GM12864 (cell line): ENCODE results near the gene SIPA1.

Source experiments
- DNase-seq: peaks from one replicate; pipeline ENCODE4 v3.0.0-alpha.2; 2011; ENCODE audit warnings: low read depth
- H3K4me3 ChIP-seq: 2 replicates; pipeline ENCODE4 v1.5.1; 2011; ENCODE audit warnings: mild to moderate bottlenecking, low read depth, low read length, control low read depth
- CTCF ChIP-seq: IDR thresholded peaks from 2 replicates; pipeline ENCODE4 v1.5.1; 2011; ENCODE audit warnings: low read depth, mild to moderate bottlenecking, moderate library complexity, low read length, control low read depth, inconsistent platforms; ENCODE audit errors: missing control alignments

Gene SIPA1

GRCh38 chr11:65692367-65692766 lies 54.5 kb downstream of the SIPA1 start:
- no peak for DNase-seq
- no peak for TF ChIP-seq CTCF
- no peak overlapping the region for H3K4me3 ChIP-seq

DNA sequence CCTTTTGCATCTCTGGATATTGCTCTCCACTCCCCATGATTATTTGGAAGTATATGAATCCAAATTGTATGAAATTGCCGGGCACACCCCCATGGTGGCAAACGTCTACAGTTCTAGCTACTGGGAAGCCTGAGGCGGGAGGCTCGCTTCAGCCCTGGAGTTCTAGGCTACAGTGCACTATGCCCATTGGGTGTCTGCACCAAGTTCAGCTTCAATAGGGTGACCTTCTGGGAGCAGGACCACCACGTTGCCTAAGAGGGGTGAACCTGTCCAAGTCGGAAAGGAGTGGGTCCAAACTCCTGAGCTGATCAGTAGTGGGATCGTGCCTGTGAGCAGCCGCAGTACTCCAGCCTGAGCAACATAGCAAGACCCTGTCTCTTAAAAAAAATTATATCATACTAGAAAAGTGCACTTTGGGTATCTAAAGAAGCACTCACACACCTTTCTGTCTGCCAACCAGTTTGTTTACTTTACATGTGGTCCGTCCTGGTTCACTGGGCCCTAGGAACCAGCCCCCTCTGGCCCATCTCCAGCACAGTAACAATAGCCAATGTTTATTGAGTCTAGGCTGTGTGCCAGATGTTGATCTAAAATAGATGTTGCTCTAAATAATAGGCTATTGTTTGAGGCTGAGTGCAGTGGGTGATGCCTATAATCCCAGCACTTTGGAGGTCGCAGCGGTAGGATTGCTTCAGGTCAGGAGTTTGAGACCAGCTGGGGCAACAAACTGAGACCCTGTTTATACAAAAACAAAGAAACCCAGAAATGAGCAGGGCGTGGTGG lies 57.7 kb downstream of the SIPA1 start:
- no peak for TF ChIP-seq CTCF
- DNase-seq = no peak
- H3K4me3 ChIP-seq = no peak overlapping the region

DNA sequence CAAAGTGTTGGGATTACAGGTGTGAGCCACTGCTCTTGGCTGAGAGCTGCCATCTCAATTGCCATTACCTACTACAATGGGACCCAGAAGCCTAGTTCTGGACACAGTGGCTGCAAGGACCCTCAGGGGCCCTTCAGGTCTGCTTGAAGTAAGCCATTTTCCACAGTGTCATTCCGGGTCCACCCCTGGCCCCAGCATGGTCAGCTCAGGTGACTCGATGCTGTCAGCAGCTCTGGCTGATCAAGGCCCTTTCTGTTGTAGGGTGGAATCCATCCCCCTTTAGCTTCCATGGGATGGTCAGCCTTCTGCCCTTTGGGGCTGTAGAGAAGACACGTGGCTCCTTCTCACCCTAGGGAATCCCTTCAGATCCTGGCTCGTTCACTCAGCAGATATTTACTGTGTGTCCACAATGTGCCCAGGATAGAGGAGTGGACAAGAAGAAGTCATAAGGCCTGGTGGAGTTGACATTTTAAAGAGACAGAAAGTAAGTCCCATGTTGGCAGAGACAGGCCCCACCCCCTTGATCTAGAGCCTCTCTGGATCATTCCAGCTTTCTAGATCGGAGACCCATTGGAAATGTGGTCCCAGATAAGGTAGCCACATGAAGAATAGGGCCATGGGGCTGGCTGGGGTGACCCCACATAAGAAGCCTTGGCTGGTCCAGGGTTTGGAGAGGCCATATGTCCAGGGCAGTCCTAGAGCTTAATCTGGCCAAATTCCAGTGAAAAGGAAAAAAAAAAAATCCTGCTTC lies 59.1 kb downstream of the SIPA1 start:
- DNase-seq = no peak
- TF ChIP-seq CTCF = no peak
- H3K4me3 ChIP-seq = no peak overlapping the region

- DNase-seq = no peak
- no peak for TF ChIP-seq CTCF
- H3K4me3 ChIP-seq = no peak overlapping the region
Measured at GRCh38 chr11:65698205-65698604, 60.3 kb downstream of the SIPA1 start.

DNA sequence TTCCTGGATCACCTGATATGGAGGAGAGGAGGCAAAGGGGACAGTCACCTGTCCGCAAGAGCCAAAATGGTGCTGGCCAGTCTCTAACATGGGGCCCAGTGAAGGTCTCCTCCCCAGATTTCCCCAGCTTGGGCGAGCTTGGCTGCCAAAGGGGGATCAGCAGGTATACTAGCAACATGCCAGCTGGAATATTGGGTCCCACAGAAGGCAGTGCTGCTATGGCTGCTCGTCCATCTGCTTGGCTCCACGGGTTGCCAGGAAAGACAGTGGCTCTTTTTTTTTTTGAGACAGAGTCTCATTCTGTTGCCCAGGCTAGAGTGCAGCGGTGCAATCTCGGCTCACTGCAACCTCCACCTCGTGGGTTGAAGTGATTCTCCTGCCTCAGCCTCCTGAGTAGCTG lies 61.4 kb downstream of the SIPA1 start:
- TF ChIP-seq CTCF = no peak
- no peak for DNase-seq
- no peak overlapping the region for H3K4me3 ChIP-seq

DNA sequence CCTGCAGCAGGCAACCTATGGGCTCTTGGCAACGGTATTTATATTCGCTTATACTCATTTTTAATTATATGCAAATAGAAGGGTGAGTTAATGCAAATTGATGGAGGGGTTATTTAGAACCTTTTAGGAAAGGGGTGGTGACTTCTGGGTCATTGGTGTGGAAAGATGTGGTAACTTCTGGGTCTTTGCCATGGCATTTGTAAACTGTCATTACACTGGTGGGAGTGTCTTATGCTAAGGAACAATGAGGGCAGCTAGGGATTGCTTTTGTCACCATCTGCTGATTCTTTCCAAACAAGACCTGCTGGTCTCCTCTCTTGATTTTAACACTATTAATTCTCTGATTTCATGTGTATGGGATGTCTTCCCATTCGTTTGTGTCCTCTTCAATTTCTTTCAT lies 62.5 kb downstream of the SIPA1 start:
- no peak for DNase-seq
- no peak overlapping the region for H3K4me3 ChIP-seq
- no peak for TF ChIP-seq CTCF
